ENCODE data around the gene GAB1.

The GAB1 gene

GRCh38 chr4:143498021-143498420, 161.3 kb downstream of the GAB1 start:
- TF ChIP-seq ZNF8 (CRISPR knock-in tag; IDR thresholded peaks at IDR 0.05) (no peak), CREB5 (CRISPR knock-in tag; IDR thresholded peaks at IDR 0.05; ENCODE audit: low read depth) (no peak)
- no peak for ATAC-seq

- TF ChIP-seq ARNTL (CRISPR knock-in tag; IDR thresholded peaks at IDR 0.05; ENCODE audit: borderline replicate concordance, low read depth) (no peak), TSHZ2 (CRISPR knock-in tag; IDR thresholded peaks at IDR 0.05) (no peak), OSR1 (CRISPR knock-in tag; IDR thresholded peaks at IDR 0.05) (no peak)
- no peak for ATAC-seq
Measured at GRCh38 chr4:143502231-143502630, 165.6 kb downstream of the GAB1 start.

GRCh38 chr4:143506031-143506430, 169.4 kb downstream of the GAB1 start:
- ATAC-seq: no peak
- TF ChIP-seq RARB (CRISPR knock-in tag; IDR thresholded peaks at IDR 0.05) (no peak), OSR1 (CRISPR knock-in tag; IDR thresholded peaks at IDR 0.05) (no peak), ZC3H10 (CRISPR knock-in tag; IDR thresholded peaks at IDR 0.05) (no peak), ZNF8 (CRISPR knock-in tag; IDR thresholded peaks at IDR 0.05) (no peak), ZNF565 (CRISPR knock-in tag; conservative IDR thresholded peaks at IDR 0.05; ENCODE audit: low read depth) (no peak), TCF4 (CRISPR knock-in tag; IDR thresholded peaks at IDR 0.05; ENCODE audit: borderline replicate concordance) (no peak), CSDC2 (CRISPR knock-in tag; IDR thresholded peaks at IDR 0.05) (no peak), TOX (CRISPR knock-in tag; IDR thresholded peaks at IDR 0.05; ENCODE audit: borderline replicate concordance) (no peak), ZFP3 (CRISPR knock-in tag; IDR thresholded peaks at IDR 0.05) (no peak), POU6F1 (CRISPR knock-in tag; IDR thresholded peaks at IDR 0.05; ENCODE audit: borderline replicate concordance, low read depth) (no peak), GLIS3 (CRISPR knock-in tag; IDR thresholded peaks at IDR 0.05) (no peak), PATZ1 (CRISPR knock-in tag; IDR thresholded peaks at IDR 0.05; ENCODE audit: borderline replicate concordance) (no peak), ISL1 (CRISPR knock-in tag; IDR thresholded peaks at IDR 0.05) (no peak), SNAI2 (CRISPR knock-in tag; IDR thresholded peaks at IDR 0.05) (no peak), PPARA (CRISPR knock-in tag; IDR thresholded peaks at IDR 0.05; ENCODE audit: borderline replicate concordance) (no peak), CREB5 (CRISPR knock-in tag; IDR thresholded peaks at IDR 0.05; ENCODE audit: low read depth) (no peak), CSRNP3 (CRISPR knock-in tag; IDR thresholded peaks at IDR 0.05) (no peak)
